Measurements from ENCODE around the gene DBF4. TPM values are rescaled to one million over a fixed set of nuclear protein-coding genes. Genes with fewer than 3 reads are reported as not detected.

The DBF4 gene
- total and polyA plus RNA-seq, 2 of the 4 experiments (the other 2 are of a cell fraction) = 6.4 to 7.2 TPM

- no peak for TF ChIP-seq RAD21 (IDR thresholded peaks at IDR 0.05; ENCODE audit: low read length)
Observed at GRCh38 chr7:87926581-87927461, 50.5 kb downstream of the DBF4 start (continued).

GRCh38 chr7:87933605-87933952, 57.3 kb downstream of the DBF4 start:
- Histone ChIP-seq H3K18ac (ENCODE audit: low read depth, low read length) (no peak overlapping the region), H4K5ac (ENCODE audit: low read depth, low read length) (no peak overlapping the region), H3K4ac (ENCODE audit: low read depth, low read length) (no peak overlapping the region), H3K4me1 (ENCODE audit: control insufficient read depth, insufficient read depth, low read length) (no peaks in the 10 kb centered on the region), H3K27me3 (ENCODE audit: control insufficient read depth, insufficient read depth, low read length) (peaks cover 7% of the 10 kb centered on the region; the same call in 1 of the 2 replicates), H2BK120ac (ENCODE audit: low read depth, low read length) (no peak overlapping the region), H2AK5ac (ENCODE audit: low read depth, low read length) (no peak overlapping the region), H3K23ac (ENCODE audit: low read depth, low read length) (no peak overlapping the region), H4K8ac (ENCODE audit: low read depth in 2 of 2, low read length in 2 of 2) (no peak overlapping the region), H3K9ac (ENCODE audit: low read depth, low read length) (no peak overlapping the region), H2BK5ac (ENCODE audit: low read depth, low read length, poor library complexity, severe bottlenecking) (no peak overlapping the region), H3K4me3 (ENCODE audit: insufficient read depth, low read depth, low read length) (peak overlapping the region; percentile 52), H3K4me2 (ENCODE audit: low read depth, low read length) (peak overlapping the region; percentile 94), H2AFZ (replicated peaks; ENCODE audit: low read length, poor library complexity) (peak overlapping the region; percentile 89), H2AK9ac (replicated peaks; ENCODE audit: low read depth, low read length, poor library complexity) (no peak overlapping the region), H3K14ac (replicated peaks; ENCODE audit: low read depth, low read length) (no peak overlapping the region), H3K27ac (ENCODE audit: insufficient read depth, low read length) (no peak overlapping the region), H2BK20ac (ENCODE audit: low read depth, low read length) (no peak overlapping the region), H4K91ac (ENCODE audit: insufficient read depth, low read depth, low read length) (no peak overlapping the region), H3K56ac (ENCODE audit: extremely low read depth, insufficient read depth, low read length) (no peak overlapping the region), H3K79me1 (ENCODE audit: low read depth in 1 of 2, low read length in 2 of 2) (no peaks in the 10 kb centered on the region), H3K9me3 (ENCODE audit: control insufficient read depth, insufficient read depth, low read length) (no peaks in the 10 kb centered on the region), H4K20me1 (ENCODE audit: insufficient read depth, low read length) (no peaks in the 10 kb centered on the region), H3K9me1 (ENCODE audit: insufficient read depth, low read length) (no peaks in the 10 kb centered on the region), H2BK15ac (ENCODE audit: low read depth, low read length) (no peak overlapping the region), H3K36me3 (ENCODE audit: control insufficient read depth, insufficient read depth, low read length) (no peaks in the 10 kb centered on the region)
- dilution Hi-C loops (cut with HindIII; ENCODE audit: low sequenced_read_pairs, unreplicated experiment) (no loop called here), in situ Hi-C loops (cut with MboI; ENCODE audit: low sequenced_read_pairs) (no loop called here), intact Hi-C loops (cut with micrococcal nuclease) (no loop called here)
- no CpG with 5 or more reads among the region's 9 CpGs for WGBS, 2 experiments (ENCODE audit: extremely low coverage in 2 of 2, insufficient read length in 1 of 2)
- no TSS peak for BruUV-seq (replicated peaks)
- ChIA-PET CTCF (no interaction called here), POLR2A (ENCODE audit: unreplicated experiment) (no interaction called here)
- DNase-seq = no peak
- ATAC-seq (ENCODE audit: low read depth) = no peak
- TF ChIP-seq MAFK (IDR thresholded peaks at IDR 0.05; ENCODE audit: low read depth, low read length) (no peak), RAD21 (IDR thresholded peaks at IDR 0.05; ENCODE audit: low read length) (no peak), RFX5 (IDR thresholded peaks at IDR 0.05; ENCODE audit: low read depth, low read length) (no peak), MAZ (IDR thresholded peaks at IDR 0.05; ENCODE audit: borderline replicate concordance, low read depth, low read length) (no peak), MXI1 (IDR thresholded peaks at IDR 0.05; ENCODE audit: borderline replicate concordance, low read depth, low read length) (no peak), SMC3 (IDR thresholded peaks at IDR 0.05; ENCODE audit: low read depth, low read length) (no peak), RCOR1 (IDR thresholded peaks at IDR 0.05; ENCODE audit: insufficient replicate concordance, low read length) (no peak), POLR2A (IDR thresholded peaks at IDR 0.05; ENCODE audit: low read depth, low read length) (no peak), BHLHE40 (IDR thresholded peaks at IDR 0.05; ENCODE audit: low read depth, low read length) (no peak), FOS (IDR thresholded peaks at IDR 0.05; ENCODE audit: low read depth, low read length) (no peak), CEBPB (IDR thresholded peaks at IDR 0.05; ENCODE audit: low read depth, low read length) (no peak), NFE2L2 (IDR thresholded peaks at IDR 0.05; ENCODE audit: low read depth, low read length) (no peak)
- TF ChIP-seq, protein P1, sequence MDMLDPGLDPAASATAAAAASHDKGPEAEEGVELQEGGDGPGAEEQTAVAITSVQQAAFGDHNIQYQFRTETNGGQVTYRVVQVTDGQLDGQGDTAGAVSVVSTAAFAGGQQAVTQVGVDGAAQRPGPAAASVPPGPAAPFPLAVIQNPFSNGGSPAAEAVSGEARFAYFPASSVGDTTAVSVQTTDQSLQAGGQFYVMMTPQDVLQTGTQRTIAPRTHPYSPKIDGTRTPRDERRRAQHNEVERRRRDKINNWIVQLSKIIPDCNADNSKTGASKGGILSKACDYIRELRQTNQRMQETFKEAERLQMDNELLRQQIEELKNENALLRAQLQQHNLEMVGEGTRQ (IDR thresholded peaks at IDR 0.05; ENCODE audit: low read depth, low read length) = no peak
- TF ChIP-seq, protein P2, sequence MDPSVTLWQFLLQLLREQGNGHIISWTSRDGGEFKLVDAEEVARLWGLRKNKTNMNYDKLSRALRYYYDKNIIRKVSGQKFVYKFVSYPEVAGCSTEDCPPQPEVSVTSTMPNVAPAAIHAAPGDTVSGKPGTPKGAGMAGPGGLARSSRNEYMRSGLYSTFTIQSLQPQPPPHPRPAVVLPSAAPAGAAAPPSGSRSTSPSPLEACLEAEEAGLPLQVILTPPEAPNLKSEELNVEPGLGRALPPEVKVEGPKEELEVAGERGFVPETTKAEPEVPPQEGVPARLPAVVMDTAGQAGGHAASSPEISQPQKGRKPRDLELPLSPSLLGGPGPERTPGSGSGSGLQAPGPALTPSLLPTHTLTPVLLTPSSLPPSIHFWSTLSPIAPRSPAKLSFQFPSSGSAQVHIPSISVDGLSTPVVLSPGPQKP (IDR thresholded peaks at IDR 0.05; ENCODE audit: borderline replicate concordance, low read depth, low read length) = no peak

Measured in IMR-90 (cell line).